ENCODE data around the gene LMTK3.

Gene LMTK3

GRCh38 chr19:48511800-48512503, at the start of gene LMTK3:
LMTK3 (minus strand) TSS chr19:48511835; CDS start chr19:48511576, 259 bp downstream.
- no peak for DNase-seq

GRCh38 chr19:48561412-48561811, 49.8 kb upstream of the LMTK3 start:
- DNase-seq, result no peak

GRCh38 chr19:48560095-48560530, 48.5 kb upstream of the LMTK3 start:
- DNase-seq, result no peak

- DNase-seq, result no peak
Measured at GRCh38 chr19:48558018-48558684, 46.5 kb upstream of the LMTK3 start.

GRCh38 chr19:48556825-48557224, 45.2 kb upstream of the LMTK3 start:
- DNase-seq, result no peak

GRCh38 chr19:48556163-48556562, 44.5 kb upstream of the LMTK3 start:
- DNase-seq, result no peak

GRCh38 chr19:48554385-48555091, 42.9 kb upstream of the LMTK3 start:
- no peak for DNase-seq

GRCh38 chr19:48553676-48554384, 42.2 kb upstream of the LMTK3 start:
- no peak for DNase-seq

GRCh38 chr19:48552406-48553322, 41.0 kb upstream of the LMTK3 start:
- DNase-seq, result no peak

GRCh38 chr19:48551437-48552302, 40.0 kb upstream of the LMTK3 start, which contains the start of gene SULT2B1:
SULT2B1 (plus strand) TSS chr19:48552172; CDS start chr19:48552253, 81 bp downstream.
- DNase-seq, result no peak

- no peak for DNase-seq
Measured at GRCh38 chr19:48549380-48549779, 37.7 kb upstream of the LMTK3 start.

- no peak for DNase-seq
Measured at GRCh38 chr19:48548253-48548911, 36.7 kb upstream of the LMTK3 start.

- DNase-seq, result no peak
Measured at GRCh38 chr19:48547722-48548121, 36.1 kb upstream of the LMTK3 start.

- DNase-seq, result no peak
Measured at GRCh38 chr19:48544856-48545750, 33.5 kb upstream of the LMTK3 start.

GRCh38 chr19:48543121-48543710, 31.6 kb upstream of the LMTK3 start:
- DNase-seq, result no peak

GRCh38 chr19:48541813-48542212, 30.2 kb upstream of the LMTK3 start:
- no peak for DNase-seq

GRCh38 chr19:48540110-48540509, 28.5 kb upstream of the LMTK3 start:
- no peak for DNase-seq

GRCh38 chr19:48539503-48540096, 28.0 kb upstream of the LMTK3 start:
- no peak for DNase-seq

All from amniotic stem cell (primary cell).